Cardiac fibroblast (primary cell): ENCODE measurements around the gene TMEM164.

Experiments
- DNase-seq, 2 donors: peaks; one replicate each; pipeline versions ENCODE4 v3.0.0 to v3.0.0-alpha.2; 2010; ENCODE audit warnings: low read depth in 2 of 2
- H3K4me3 ChIP-seq, 2 donors: replicated peaks in 1 of 2; 1 replicate in 1 of 2; 2 replicates in 1 of 2; pipeline ENCODE4 v1.5.1; 2011; ENCODE audit warnings: low read depth in 2 of 2, low read length in 2 of 2, mild to moderate bottlenecking in 2 of 2, moderate library complexity in 1 of 2
- TF ChIP-seq, protein P1 (sequence below): IDR thresholded peaks from one replicate; pipeline ENCODE4 v1.5.1; 2011; ENCODE audit warnings: low read depth, mild to moderate bottlenecking, low read length, inconsistent platforms

Gene TMEM164

DNA sequence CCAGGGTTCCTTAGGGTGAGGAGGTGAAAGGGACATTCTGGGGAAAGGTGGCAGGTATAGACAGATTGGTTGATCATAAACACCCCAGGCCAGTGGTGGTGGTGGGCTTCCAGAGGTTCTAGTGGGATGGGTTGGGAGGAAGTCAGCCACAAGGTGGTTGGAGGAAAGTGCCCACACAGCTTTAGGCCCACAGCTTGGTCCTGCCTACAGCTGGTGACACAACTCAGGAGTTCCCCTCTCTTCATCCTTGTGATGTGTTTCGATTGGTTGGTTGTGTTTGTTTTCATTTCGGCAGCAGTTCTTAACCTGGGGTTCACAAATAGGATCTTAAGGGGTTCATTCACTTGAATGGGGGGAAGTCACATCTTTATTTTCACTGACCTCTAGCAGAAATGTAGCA lies 157.0 kb downstream of the TMEM164 start:
- TF ChIP-seq, protein P1, sequence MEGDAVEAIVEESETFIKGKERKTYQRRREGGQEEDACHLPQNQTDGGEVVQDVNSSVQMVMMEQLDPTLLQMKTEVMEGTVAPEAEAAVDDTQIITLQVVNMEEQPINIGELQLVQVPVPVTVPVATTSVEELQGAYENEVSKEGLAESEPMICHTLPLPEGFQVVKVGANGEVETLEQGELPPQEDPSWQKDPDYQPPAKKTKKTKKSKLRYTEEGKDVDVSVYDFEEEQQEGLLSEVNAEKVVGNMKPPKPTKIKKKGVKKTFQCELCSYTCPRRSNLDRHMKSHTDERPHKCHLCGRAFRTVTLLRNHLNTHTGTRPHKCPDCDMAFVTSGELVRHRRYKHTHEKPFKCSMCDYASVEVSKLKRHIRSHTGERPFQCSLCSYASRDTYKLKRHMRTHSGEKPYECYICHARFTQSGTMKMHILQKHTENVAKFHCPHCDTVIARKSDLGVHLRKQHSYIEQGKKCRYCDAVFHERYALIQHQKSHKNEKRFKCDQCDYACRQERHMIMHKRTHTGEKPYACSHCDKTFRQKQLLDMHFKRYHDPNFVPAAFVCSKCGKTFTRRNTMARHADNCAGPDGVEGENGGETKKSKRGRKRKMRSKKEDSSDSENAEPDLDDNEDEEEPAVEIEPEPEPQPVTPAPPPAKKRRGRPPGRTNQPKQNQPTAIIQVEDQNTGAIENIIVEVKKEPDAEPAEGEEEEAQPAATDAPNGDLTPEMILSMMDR = no peak
- no peak overlapping the region for H3K4me3 ChIP-seq
- peak in 1 of 2 donors; percentile 23 for DNase-seq

DNA sequence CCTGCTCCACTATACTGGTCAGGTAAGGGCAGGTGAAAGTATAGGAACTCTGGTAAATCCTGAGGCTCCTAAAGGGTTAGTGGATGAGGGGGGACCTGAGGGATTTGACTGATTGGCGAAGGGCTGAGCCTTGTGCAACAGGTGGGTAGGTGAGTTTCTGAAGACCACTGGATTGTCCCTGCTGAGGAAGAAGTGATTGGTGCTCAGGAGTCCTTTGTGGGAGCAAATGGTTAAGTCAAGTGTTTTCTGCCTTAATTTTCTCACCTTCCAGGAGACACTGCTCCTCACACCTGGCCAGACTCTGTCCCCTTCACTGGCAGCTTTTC lies 158.4 kb downstream of the TMEM164 start:
- H3K4me3 ChIP-seq = no peak overlapping the region
- no peak for DNase-seq
- TF ChIP-seq, protein P1 = no peak

DNA sequence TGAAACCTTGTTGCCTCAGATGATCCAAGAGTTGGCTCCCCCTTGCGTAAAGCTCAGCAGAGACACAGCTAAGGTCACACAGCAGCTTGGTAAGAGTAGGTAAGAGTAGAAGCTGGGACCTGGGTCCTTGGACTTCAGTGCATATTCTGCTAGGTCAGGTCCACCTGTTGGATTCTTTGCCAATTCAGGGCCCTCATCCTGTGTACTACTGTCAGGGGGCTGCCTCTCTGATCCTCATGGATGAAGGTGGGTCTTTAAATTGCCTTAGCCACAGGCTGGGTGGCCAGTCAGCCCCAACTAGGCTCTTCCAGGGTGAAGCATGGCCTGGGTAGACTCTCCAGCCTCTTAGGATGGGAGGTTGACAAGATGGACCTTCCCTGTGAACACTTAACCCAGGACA lies 159.2 kb downstream of the TMEM164 start:
- DNase-seq = no peak
- H3K4me3 ChIP-seq = no peak overlapping the region
- TF ChIP-seq, protein P1 = no peak

DNA sequence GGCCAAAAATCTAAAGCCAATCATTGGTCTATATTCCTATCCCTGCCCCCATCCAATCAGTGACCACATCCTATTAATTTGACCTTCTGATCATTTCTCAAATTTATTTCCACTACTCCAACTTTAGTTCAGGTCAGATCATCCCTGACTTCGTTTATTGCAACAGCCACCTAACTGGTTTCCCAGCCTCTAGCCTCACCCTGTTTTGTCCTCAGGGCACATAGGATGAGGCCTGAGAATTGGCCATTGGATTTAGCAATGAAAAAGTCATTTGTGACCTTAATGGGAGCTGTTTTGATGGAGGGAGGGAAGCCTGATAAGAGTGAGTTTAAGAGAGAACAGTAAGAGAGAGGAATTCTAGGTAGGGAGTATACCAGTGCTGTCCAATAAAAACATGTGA lies 160.0 kb downstream of the TMEM164 start:
- TF ChIP-seq, protein P1 = no peak
- no peak for DNase-seq
- H3K4me3 ChIP-seq = no peak overlapping the region

DNA sequence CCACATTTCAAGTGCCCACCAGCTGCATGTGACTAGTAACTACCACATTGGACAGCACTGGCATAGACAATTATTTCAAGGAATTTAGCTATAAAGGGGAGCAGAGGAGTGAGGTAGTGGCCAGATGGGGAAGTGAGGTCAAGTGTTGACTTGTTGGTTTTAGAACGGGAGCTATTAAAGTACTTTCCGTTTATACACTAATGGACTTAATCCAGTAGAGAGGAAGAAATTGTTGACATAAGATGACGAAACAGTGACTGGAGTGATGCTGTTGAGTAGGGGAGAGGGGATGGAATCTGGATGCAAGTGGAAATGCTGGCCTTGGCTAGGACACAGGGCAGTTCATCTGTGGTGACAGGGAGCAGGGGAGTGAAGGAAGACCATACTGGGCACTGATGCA lies 160.6 kb downstream of the TMEM164 start:
- TF ChIP-seq, protein P1 = no peak
- DNase-seq = peak in 1 of 2 donors; percentile 37
- no peak overlapping the region for H3K4me3 ChIP-seq

DNA sequence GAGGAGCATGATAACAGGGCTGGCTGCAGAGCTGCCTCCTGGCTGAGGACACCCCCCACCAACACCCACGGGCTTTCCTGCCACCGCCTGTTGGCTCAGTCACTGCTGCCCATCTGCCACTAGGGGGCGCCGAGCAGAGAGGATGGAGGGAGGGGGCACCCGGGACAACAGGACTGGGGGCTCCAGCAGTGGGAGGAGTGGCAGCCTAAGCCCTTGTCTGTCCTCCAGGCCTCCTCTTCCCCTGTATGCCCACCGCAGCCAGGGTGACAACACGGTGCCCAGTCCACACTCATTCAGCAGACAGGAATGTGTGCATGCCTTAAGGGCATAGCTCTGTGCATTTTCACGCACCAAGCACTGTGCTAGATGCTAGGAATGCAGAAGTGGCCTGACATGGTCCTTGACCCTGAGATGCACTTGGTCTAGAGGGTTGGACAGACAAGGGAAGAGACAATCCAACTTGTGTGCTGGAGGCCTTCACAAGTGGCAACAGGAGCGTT lies 165.1 kb downstream of the TMEM164 start:
- no peak overlapping the region for H3K4me3 ChIP-seq
- DNase-seq = peak in 1 of 2 donors; percentile 41
- TF ChIP-seq, protein P1 = peak; percentile 52

DNA sequence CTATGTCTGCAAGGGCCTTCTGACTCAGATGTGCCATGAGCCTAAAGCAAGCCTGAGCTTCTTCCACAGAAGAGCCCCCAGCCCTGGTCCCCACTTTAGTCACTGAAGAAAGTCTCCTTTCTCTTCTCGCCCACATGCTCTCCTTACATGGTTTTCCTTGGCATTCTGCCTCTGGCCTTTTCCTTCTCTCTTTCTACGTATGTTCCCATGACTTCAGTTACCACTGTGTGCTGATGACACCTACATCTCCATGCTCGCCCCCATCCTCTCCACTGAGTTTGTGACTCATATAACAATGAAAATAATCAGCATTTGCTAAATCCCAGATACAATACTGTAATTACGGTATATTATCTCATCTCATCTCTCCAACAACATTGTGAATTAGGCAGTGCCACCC lies 165.7 kb downstream of the TMEM164 start:
- TF ChIP-seq, protein P1 = no peak
- DNase-seq = peak; percentile 58 to 81
- no peak overlapping the region for H3K4me3 ChIP-seq
